Activated T-helper 9 cell treated with anti-CD3 and anti-CD28 coated beads, Interleukin-2, amount 50 U/mL, for 16 hours (primary cell): Measurements from ENCODE around the gene KLHL3.
"Not testable (repeated sequence)": the region's sequence is repeated elsewhere in the genome, so short reads cannot be mapped to it uniquely, and the experiment has no call there.

Experiments used
- DNase-seq: peaks from one replicate; pipeline ENCODE4 v3.0.0-alpha.2; 2020; ENCODE audit warnings: low read depth

The KLHL3 gene, protein sequence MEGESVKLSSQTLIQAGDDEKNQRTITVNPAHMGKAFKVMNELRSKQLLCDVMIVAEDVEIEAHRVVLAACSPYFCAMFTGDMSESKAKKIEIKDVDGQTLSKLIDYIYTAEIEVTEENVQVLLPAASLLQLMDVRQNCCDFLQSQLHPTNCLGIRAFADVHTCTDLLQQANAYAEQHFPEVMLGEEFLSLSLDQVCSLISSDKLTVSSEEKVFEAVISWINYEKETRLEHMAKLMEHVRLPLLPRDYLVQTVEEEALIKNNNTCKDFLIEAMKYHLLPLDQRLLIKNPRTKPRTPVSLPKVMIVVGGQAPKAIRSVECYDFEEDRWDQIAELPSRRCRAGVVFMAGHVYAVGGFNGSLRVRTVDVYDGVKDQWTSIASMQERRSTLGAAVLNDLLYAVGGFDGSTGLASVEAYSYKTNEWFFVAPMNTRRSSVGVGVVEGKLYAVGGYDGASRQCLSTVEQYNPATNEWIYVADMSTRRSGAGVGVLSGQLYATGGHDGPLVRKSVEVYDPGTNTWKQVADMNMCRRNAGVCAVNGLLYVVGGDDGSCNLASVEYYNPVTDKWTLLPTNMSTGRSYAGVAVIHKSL

DNA sequence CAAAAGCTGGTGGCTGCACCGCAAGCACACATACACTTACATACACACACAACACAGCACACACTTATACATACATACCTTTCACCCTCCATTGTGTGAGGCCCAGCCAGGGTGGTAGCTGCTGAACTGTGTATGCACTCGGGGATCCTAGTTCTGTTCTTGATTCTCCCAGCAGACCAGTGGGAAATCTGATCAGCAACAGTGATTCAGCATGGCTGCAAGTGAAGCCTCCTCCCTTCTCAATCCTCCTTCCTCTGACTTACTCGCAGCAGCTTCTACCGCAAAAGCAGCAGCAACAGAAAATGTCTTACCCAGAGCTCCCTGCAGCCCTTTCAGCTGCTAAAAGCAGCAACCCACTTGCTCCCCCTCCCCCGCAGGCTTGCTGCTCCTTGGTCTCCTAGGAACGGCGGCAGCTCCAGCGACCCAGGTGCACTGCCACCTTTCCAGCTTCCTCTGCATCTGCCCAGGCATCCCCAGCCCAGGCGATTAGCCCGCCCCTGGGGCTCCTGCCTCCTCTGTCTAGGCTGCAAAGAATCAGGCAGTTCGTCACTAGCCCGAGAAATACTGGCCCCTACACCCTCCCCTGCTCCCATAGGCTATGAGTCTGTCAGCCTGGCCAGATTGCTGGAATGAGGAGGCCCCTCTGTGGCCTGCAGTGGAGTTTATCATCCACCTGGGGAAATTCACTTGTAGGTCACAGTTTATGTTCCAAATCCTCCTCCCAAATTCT lies at the start of gene KLHL3:
KLHL3 (minus strand) TSS at position 535 of the 730 bp plus-strand sequence; CDS start at position 92, 443 bp downstream.
- peak; percentile 1 for DNase-seq

- no peak for DNase-seq
These were observed 47.2 kb upstream of the KLHL3 start for GRCh38 chr5:137782984-137783536.

DNA sequence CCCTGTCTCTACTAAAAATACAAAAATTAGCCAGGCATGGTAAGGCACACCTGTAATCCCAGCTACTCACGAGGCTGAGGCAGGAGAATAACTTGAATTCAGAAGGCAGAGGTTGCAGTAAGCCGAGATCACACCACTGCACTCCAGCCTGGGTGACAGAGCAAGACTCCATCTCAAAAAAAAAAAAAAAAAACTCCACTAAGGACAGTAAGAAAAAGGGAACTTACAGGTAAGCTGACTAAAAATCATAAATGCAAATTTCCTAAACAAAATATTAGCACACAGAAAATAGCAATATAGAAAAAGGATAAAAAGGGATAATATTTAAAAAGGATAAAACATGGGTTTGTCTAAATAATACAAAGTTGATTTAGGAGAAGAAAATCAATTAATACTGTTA lies 46.2 kb upstream of the KLHL3 start:
- DNase-seq = no peak

DNA sequence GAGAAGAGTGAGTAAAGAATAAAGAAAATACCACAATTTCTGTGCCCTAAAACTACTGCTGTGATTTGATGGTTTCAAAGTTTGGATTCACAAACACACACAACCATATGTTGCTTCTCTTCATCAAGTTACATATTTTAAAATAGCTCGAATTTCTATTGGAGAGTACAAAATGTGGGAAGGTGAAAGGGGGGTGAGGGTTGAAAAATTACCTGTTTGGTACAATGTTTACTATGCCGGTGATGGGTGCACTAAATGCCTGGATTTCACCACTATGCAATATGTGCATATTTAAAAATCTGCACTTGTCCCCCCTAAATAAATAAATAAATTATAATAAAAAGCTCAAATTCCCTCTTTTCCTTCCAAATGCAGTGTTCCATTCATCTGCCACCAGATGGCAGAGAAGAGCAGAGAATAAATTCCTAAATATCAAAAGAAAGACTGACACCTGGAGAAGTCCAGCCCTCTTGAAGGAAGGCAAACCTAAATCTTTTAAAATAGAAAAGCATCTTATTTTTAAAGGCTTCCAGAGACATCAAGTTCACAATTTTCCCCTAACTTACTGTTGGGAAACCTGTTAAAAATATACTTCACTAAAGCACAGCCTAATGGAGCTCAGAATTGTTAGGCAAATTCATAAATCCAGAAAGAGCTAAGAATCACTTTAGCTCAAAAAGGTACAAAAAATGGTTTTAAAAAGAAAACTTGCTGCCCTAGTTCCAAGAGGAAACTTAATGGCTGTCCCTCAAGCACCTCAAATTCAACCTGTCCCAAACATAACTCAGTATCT lies 43.1 kb upstream of the KLHL3 start:
- DNase-seq = no peak

DNA sequence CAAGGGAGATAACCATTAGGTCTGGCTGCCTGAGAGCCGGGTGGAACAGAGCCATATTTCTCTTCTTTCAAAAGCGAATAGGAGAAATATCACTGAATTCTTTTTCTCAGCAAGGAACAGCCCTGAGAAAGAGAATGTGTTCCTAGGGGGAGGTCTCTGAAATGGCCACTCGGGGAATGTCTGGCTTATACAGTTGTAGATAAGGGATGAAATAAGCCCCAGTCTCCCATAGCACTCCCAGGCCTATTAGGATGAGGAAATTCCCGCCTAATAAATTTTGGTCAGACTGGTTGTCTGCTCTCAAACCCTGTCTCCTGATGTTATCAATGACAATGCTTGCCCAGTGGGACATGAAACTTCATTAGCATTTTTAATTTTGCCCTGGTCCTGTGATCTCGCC lies 32.0 kb upstream of the KLHL3 start:
- DNase-seq = not testable (repeated sequence)

DNA sequence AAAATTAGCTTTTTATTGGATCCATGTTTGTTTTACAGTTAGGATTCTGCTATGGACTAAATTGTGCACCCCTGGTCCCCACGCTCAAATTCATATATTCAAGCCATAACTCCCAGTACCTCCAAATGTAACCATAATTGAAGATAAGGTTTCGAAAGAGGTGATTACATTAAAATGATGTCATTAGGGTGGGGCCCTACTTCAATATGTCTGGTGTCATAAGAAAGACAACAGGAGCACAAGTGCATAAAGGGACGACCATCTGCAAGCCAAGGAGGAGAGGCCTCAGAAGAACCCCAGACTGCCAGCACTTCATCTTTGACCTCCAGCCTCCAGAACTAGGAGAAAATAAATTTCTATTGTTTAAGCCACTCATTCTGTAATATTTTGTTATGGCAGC lies 25.7 kb upstream of the KLHL3 start:
- no peak for DNase-seq

GRCh38 chr5:137760719-137761516 lies 25.0 kb upstream of the KLHL3 start:
- DNase-seq = no peak

- no peak for DNase-seq
These were observed 24.4 kb upstream of the KLHL3 start for GRCh38 chr5:137760294-137760693.

- no peak for DNase-seq
These were observed 22.9 kb upstream of the KLHL3 start for GRCh38 chr5:137758715-137759306.

DNA sequence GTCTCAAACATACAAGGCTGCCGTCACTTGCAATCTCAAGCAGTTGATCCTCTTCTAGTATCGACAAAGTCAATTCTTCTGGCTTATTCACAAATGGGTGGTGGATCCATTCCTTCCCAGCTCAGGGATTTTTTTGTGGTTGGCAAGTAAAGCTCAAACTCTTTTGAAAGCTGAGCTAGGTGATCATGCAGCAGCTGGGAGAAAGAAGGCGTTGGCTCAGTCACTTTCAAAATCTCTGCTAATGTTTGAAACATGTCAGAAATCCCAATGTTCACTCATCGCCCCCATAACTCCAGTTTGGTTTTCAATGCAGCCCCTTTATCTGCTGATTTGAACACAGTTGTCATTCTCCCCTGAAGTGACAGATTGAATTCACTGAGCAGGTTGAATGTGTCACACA lies 22.2 kb upstream of the KLHL3 start:
- DNase-seq = no peak

GRCh38 chr5:137757634-137758033 lies 21.7 kb upstream of the KLHL3 start:
- DNase-seq = no peak

DNA sequence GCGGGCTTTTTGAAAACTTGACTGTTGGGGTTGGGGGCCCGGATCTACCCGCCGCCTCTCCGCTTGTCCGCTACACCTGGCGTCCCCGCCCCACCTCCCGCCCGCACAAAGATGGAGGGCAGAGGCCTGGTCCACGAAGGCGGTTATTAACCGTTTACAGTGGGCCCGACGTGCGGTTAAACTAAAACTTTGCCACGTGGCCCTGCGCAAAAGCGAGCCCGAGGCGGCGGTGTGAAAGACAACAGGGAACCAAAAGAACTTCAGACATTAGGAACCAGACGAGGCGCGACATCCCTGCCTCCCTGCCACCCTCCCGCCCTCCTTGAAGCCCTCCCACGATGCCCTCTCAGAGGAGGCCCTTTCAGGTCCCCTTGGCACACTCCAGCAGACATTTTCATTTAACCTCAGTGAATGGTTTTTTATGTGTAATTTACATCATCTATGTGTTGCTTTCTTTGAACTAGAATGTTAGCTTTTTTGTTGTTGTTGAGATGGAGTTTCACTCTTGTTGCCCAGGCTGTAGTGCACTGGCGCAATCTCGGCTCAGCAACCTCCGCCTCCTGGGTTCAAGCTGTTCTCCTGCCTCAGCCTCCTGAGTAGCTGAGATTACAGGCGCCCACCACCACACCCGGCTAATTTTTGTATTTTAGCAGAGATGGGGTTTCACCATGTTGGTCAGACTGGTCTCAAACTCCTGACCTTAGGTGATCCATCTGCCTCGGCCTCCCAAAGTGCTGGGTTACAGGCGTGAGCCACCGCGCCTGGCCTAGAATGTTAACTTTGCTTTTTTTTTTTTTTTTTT lies 19.3 kb upstream of the KLHL3 start:
- no peak for DNase-seq

GRCh38 chr5:137754188-137754960 lies 18.5 kb upstream of the KLHL3 start, which contains the start of gene HNRNPA0:
HNRNPA0 (minus strand) TSS chr5:137754363; CDS start chr5:137754066, 297 bp downstream.
- DNase-seq = peak; percentile 96

DNA sequence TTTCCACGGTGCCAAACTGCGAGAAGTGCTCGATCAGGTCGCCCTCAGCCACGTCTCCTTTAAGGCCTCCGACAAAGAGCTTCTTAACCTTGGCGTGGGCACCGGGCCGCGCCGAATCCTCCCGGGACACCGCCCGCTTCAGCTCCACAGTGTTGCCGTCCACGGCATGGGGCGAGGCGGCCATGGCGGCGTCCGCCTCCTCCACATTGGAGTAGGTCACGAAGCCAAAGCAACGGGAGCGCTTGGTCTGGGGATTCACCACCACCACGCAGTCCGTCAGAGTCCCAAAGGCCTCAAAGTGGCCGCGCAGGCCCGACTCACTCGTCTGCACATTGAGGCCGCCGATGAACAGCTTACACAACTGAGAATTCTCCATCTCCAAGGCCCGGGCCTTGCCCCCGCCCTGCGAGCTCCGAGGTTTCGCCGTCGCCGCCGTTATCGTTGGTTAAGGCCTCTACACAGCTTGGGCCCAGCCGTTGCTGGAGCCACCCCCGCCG lies 17.9 kb upstream of the KLHL3 start:
- DNase-seq = no peak

DNA sequence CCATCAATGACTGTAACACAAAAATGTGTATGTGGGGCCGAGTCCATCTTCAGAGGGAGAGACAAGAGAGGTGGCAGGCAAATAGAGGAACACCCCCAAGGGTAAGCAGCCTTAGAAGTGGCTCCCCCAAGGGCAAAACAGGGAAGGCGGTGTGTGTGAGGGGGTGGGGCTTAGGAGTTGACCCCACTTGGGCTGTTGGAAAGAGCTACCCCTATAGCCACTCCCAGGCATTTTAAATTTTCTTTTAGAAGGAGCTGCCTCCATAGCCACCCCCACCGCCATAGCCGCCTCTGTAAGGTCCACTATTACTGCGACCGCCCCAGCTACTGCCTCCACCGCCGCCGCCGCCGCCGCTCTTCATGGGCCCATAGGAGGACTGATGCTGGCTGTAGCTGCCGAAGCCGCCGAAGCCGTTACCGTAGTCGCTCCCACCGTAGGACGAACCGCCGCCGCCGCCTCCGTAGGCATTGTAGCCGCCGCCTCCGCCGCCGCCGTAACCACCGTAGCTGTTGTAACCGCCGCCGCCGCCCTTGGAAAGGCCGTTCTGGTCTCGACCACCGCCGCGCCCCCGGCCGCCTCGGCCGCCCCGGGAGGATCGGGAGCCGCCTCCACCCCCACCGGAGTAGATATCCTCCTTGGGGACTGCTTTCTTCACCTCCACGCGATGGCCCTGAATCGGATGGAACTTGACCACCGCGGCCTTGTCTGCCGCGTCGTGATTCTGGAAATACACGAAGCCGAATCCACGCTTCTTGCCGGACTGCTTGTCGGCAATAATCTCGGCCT lies 17.2 kb upstream of the KLHL3 start:
- DNase-seq = peak; percentile 35

DNA sequence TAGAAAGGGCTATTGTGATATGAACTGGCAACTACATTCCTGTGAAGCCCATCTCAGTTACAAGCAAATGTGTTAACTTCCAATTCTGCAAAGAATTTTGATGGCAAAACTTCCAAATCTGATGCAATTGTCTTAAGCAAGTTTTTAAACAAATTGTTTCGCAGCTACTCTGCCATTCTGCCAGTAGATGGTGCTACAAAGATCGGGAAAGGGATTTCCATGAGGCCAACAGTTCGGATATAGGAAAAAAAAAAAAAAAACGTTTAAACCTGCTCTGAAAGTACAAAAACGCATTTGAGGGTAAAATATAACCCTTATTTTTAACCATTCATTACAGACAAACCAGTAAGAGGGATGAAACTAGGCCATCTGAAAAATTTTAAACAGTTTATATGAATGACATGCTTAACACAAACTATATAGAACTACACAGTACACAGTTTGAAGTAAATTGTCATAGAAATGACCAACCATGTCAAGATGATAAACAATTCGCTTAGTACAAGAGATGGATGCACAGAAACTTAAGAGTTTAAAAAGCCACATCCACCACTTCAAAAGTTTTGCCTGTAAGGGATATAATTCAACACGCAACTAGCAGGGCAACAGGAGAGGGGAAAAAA lies 16.1 kb upstream of the KLHL3 start:
- no peak for DNase-seq

GRCh38 chr5:137750436-137750835 lies 14.5 kb upstream of the KLHL3 start:
- DNase-seq = no peak
